ENCODE data around the gene ZNF41. TPM values are rescaled to one million over a fixed set of nuclear protein-coding genes. Genes with fewer than 3 reads are reported as not detected.

Gene ZNF41
- total and polyA plus RNA-seq, 2 of the 8 experiments (the other 6 are each of a cell fraction or from before 2014, with no cell fraction given) = 1.8 to 5.3 TPM

DNA sequence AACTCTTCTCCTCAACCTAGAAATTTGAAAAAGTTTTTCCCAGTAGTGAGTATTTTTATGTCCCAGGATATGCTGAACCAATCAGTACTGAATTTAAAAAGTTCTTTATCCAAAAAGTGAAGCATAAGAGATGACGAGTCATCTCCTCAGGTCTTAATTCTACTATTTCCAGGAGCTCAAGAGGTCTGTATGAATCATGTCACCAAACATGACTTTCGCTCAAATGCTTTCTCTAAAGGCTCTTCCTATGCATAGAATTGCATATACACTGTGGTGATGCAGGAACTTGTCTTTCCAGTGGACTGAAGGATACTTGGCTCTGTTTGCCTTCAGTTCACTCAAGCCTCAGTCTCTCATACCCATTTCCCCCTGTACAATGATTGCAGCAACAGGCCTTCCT, 36.1 kb downstream of the ZNF41 start (continued):
- TF ChIP-seq NANOG (IDR thresholded peaks at IDR 0.05; ENCODE audit: insufficient read depth, low read depth, low read length, poor library complexity, severe bottlenecking) (no peak), KDM4A (IDR thresholded peaks at IDR 0.05; ENCODE audit: low read depth, low read length, severe bottlenecking) (no peak), TAF7 (optimal IDR thresholded peaks at IDR 0.05; ENCODE audit: borderline replicate concordance, low read depth, low read length) (no peak)

All from H1 (cell line).